HepG2 (cell line): ENCODE results near the gene UCN. TPM values are rescaled to one million over a fixed set of nuclear protein-coding genes. Genes with fewer than 3 reads are reported as not detected.
A peak's percentile ranks its signal among the peaks of the same experiment; 100 is the strongest.

Source experiments
- CBX2 ChIP-seq, 2 experiments: fragments of 200-600 bp in 1 of 2; sonication (generic); formaldehyde crosslinking in 1 of 2; IDR thresholded peaks; 2 replicates each; pipeline versions ENCODE4 v1.7.0 to v1.8.1; 2018 to 2022; ENCODE audit warnings: low read depth in 2 of 2, low read length in 1 of 2, mild to moderate bottlenecking in 1 of 2, missing genetic modification reagents in 1 of 2
- ELF1 ChIP-seq: sonication (generic); formaldehyde crosslinking; IDR thresholded peaks from 2 replicates; pipeline ENCODE4 v1.4.0; 2020; ENCODE audit warnings: missing genetic modification reagents
- IKZF4 ChIP-seq: sonication (generic); formaldehyde crosslinking; IDR thresholded peaks from 2 replicates; pipeline ENCODE4 v1.5.1; 2020; ENCODE audit warnings: borderline replicate concordance, mild to moderate bottlenecking, low read depth, missing genetic modification reagents; ENCODE audit errors: not compliant biosample characterization
- MTERF4 ChIP-seq: sonication (generic); formaldehyde crosslinking; IDR thresholded peaks from 2 replicates; pipeline ENCODE4 v1.8.0; 2023; ENCODE audit warnings: mild to moderate bottlenecking, missing genetic modification reagents
- NFATC3 ChIP-seq: sonication (generic); formaldehyde crosslinking; IDR thresholded peaks from 2 replicates; pipeline ENCODE4 v1.5.1; 2020; ENCODE audit warnings: mild to moderate bottlenecking, missing genetic modification reagents
- NFYB ChIP-seq: sonication (generic); formaldehyde crosslinking; IDR thresholded peaks from 2 replicates; pipeline ENCODE4 v1.4.0; 2020; ENCODE audit warnings: missing genetic modification reagents
- ZBTB43 ChIP-seq: sonication (generic); formaldehyde crosslinking; conservative IDR thresholded peaks from 2 replicates; pipeline ENCODE4 v1.4.0; 2020; ENCODE audit warnings: missing genetic modification reagents
- ZIK1 ChIP-seq: sonication (generic); formaldehyde crosslinking; IDR thresholded peaks from 2 replicates; pipeline ENCODE4 v1.5.0; 2020; ENCODE audit warnings: mild to moderate bottlenecking, low read depth, missing genetic modification reagents, borderline replicate concordance
- ZNF235 ChIP-seq: sonication (generic); formaldehyde crosslinking; IDR thresholded peaks from 2 replicates; pipeline ENCODE4 v1.8.1; 2023; ENCODE audit warnings: mild to moderate bottlenecking, missing genetic modification reagents, borderline replicate concordance
- ZNF530 ChIP-seq: sonication (generic); formaldehyde crosslinking; IDR thresholded peaks from 2 replicates; pipeline ENCODE4 v1.5.0; 2020; ENCODE audit warnings: low read depth, mild to moderate bottlenecking, missing genetic modification reagents
- polyA plus RNA-seq, 8 experiments: library from polyadenylated mRNA; depleted of rRNA in 3 of 8; stranded (reverse) in 7 of 8; unstranded in 1 of 8; fragments of >200 nt; fragmentation: Illumina TruSeq in 4 of 8; extraction: Trizol in 4 of 8; gene quantifications; 2 replicates each; pipeline versions ENCODE4 v1.2.1 to v1.2.3, GENCODE V29; 2011 to 2016; ENCODE audit warnings: low read depth in 4 of 8, missing spikeins in 1 of 8, mixed read lengths in 1 of 8; ENCODE audit not compliant: insufficient read depth in 1 of 8
- total RNA-seq, 5 experiments: library from RNA; depleted of rRNA; stranded (reverse); fragments of >200 nt; fragmentation: Illumina TruSeq; extraction: Trizol; gene quantifications; 2 replicates each; pipeline ENCODE4 v1.2.3, GENCODE V29; 2016; ENCODE audit warnings: low read depth in 1 of 5
- TF ChIP-seq, protein P1 (sequence below): sonication (generic); formaldehyde crosslinking; IDR thresholded peaks from 2 replicates; pipeline ENCODE4 v1.4.0; 2020; ENCODE audit warnings: mild to moderate bottlenecking, low read depth, missing genetic modification reagents
- TF ChIP-seq, protein P2 (sequence below): sonication (generic); formaldehyde crosslinking; IDR thresholded peaks from 2 replicates; pipeline ENCODE4 v1.4.0; 2020; ENCODE audit warnings: missing genetic modification reagents, borderline replicate concordance
- TF ChIP-seq, protein P3 (sequence below): sonication (generic); formaldehyde crosslinking; IDR thresholded peaks from 2 replicates; pipeline ENCODE4 v1.9.0; 2022; ENCODE audit warnings: low read depth, missing genetic modification reagents
- TF ChIP-seq, protein P4 (sequence below): sonication (generic); formaldehyde crosslinking; conservative IDR thresholded peaks from 2 replicates; pipeline ENCODE4 v1.4.0; 2020; ENCODE audit warnings: missing genetic modification reagents
- TF ChIP-seq, protein P5 (sequence below): sonication (generic); formaldehyde crosslinking; IDR thresholded peaks from 2 replicates; pipeline ENCODE4 v1.4.0; 2020; ENCODE audit warnings: missing genetic modification reagents

Gene UCN
- total and polyA plus RNA-seq, 2 of the 13 experiments (the other 11 are each of a cell fraction or from before 2014, with no cell fraction given): 1.2 to 2.3 TPM

GRCh38 chr2:27322766-27323595 is 14.7 kb upstream of the UCN start, which contains the start of gene MPV17 (continued):
- TF ChIP-seq, protein P1, sequence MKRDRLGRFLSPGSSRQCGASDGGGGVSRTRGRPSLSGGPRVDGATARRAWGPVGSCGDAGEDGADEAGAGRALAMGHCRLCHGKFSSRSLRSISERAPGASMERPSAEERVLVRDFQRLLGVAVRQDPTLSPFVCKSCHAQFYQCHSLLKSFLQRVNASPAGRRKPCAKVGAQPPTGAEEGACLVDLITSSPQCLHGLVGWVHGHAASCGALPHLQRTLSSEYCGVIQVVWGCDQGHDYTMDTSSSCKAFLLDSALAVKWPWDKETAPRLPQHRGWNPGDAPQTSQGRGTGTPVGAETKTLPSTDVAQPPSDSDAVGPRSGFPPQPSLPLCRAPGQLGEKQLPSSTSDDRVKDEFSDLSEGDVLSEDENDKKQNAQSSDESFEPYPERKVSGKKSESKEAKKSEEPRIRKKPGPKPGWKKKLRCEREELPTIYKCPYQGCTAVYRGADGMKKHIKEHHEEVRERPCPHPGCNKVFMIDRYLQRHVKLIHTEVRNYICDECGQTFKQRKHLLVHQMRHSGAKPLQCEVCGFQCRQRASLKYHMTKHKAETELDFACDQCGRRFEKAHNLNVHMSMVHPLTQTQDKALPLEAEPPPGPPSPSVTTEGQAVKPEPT: 0 out of 2 replicates have a peak, but pooled peaks have one; percentile 71
- TF ChIP-seq, protein P2, sequence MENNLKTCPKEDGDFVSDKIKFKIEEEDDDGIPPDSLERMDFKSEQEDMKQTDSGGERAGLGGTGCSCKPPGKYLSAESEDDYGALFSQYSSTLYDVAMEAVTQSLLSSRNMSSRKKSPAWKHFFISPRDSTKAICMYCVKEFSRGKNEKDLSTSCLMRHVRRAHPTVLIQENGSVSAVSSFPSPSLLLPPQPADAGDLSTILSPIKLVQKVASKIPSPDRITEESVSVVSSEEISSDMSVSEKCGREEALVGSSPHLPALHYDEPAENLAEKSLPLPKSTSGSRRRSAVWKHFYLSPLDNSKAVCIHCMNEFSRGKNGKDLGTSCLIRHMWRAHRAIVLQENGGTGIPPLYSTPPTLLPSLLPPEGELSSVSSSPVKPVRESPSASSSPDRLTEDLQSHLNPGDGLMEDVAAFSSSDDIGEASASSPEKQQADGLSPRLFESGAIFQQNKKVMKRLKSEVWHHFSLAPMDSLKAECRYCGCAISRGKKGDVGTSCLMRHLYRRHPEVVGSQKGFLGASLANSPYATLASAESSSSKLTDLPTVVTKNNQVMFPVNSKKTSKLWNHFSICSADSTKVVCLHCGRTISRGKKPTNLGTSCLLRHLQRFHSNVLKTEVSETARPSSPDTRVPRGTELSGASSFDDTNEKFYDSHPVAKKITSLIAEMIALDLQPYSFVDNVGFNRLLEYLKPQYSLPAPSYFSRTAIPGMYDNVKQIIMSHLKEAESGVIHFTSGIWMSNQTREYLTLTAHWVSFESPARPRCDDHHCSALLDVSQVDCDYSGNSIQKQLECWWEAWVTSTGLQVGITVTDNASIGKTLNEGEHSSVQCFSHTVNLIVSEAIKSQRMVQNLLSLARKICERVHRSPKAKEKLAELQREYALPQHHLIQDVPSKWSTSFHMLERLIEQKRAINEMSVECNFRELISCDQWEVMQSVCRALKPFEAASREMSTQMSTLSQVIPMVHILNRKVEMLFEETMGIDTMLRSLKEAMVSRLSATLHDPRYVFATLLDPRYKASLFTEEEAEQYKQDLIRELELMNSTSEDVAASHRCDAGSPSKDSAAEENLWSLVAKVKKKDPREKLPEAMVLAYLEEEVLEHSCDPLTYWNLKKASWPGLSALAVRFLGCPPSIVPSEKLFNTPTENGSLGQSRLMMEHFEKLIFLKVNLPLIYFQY (CRISPR knock-in tag): peak; percentile 23; the same call in 1 of the 2 replicates
- TF ChIP-seq, protein P3, sequence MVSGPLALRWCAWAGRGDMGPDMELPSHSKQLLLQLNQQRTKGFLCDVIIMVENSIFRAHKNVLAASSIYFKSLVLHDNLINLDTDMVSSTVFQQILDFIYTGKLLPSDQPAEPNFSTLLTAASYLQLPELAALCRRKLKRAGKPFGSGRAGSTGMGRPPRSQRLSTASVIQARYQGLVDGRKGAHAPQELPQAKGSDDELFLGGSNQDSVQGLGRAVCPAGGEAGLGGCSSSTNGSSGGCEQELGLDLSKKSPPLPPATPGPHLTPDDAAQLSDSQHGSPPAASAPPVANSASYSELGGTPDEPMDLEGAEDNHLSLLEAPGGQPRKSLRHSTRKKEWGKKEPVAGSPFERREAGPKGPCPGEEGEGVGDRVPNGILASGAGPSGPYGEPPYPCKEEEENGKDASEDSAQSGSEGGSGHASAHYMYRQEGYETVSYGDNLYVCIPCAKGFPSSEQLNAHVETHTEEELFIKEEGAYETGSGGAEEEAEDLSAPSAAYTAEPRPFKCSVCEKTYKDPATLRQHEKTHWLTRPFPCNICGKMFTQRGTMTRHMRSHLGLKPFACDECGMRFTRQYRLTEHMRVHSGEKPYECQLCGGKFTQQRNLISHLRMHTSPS (CRISPR knock-in tag): peak; percentile 29; the same call in 1 of the 2 replicates
- TF ChIP-seq, protein P4, sequence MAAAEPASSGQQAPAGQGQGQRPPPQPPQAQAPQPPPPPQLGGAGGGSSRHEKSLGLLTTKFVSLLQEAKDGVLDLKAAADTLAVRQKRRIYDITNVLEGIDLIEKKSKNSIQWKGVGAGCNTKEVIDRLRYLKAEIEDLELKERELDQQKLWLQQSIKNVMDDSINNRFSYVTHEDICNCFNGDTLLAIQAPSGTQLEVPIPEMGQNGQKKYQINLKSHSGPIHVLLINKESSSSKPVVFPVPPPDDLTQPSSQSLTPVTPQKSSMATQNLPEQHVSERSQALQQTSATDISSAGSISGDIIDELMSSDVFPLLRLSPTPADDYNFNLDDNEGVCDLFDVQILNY (CRISPR knock-in tag): 0 out of 2 replicates have a peak, but pooled peaks have one; percentile 50
- no peak; the same call in 1 of the 2 replicates for TF ChIP-seq ZNF530 (CRISPR knock-in tag)
- TF ChIP-seq, protein P5, sequence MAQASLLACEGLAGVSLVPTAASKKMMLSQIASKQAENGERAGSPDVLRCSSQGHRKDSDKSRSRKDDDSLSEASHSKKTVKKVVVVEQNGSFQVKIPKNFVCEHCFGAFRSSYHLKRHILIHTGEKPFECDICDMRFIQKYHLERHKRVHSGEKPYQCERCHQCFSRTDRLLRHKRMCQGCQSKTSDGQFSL (CRISPR knock-in tag): peak; percentile 82
- no peak for TF ChIP-seq CBX2 (IDR thresholded peaks at IDR 0.05; ENCODE audit: low read depth, low read length)
- TF ChIP-seq CBX2 (CRISPR knock-in tag; IDR thresholded peaks at IDR 0.05; ENCODE audit: low read depth): no peak
- TF ChIP-seq ZIK1 (CRISPR knock-in tag): peak; percentile 77; the same call in 1 of the 2 replicates
- TF ChIP-seq NFYB (CRISPR knock-in tag): peak; percentile 64
- TF ChIP-seq ELF1 (CRISPR knock-in tag): peak; percentile 83
- TF ChIP-seq ZBTB43: peak; percentile 60; the same call in 1 of the 2 replicates
- no peak for TF ChIP-seq IKZF4 (CRISPR knock-in tag)
- TF ChIP-seq NFATC3 (CRISPR knock-in tag): no peak
- TF ChIP-seq MTERF4 (CRISPR knock-in tag): peak; percentile 69; the same call in 1 of the 2 replicates
- TF ChIP-seq ZNF235: no peak
